Measurements from ENCODE around the gene HUNK.

HUNK gene

DNA sequence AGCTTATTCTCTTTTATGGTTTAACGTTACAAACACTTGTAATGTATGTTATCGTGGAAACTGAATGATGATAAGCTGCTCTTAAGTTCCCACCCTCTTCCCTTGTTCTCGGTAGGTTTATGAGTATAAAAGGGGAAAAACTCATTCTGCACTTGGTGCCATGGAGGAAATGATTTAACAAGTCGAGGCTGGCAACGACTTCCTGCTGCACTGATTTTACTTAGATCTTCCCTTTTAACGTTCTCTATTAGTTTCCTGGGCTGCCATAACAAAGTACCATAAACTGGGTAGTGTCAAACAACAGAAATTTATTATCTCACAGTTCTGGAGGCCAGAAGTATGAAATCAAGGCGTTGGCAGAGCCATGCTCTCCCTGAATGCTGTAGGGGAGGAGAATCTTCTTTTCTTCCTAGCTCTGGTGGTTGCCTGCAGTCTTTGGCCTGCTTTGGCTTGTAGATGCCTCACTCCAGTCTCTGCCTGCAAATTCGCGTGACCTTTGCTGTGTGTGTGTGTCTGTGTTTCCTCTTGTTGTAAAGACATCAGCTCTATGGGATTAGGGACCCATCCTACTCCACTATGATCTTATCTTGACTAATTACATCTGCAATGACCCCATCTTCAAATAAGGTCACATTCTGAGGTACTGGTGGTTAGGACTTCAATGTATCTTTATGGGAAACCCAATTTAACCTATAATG lies 26.3 kb downstream of the HUNK start:
- DNase-seq, result no peak

DNA sequence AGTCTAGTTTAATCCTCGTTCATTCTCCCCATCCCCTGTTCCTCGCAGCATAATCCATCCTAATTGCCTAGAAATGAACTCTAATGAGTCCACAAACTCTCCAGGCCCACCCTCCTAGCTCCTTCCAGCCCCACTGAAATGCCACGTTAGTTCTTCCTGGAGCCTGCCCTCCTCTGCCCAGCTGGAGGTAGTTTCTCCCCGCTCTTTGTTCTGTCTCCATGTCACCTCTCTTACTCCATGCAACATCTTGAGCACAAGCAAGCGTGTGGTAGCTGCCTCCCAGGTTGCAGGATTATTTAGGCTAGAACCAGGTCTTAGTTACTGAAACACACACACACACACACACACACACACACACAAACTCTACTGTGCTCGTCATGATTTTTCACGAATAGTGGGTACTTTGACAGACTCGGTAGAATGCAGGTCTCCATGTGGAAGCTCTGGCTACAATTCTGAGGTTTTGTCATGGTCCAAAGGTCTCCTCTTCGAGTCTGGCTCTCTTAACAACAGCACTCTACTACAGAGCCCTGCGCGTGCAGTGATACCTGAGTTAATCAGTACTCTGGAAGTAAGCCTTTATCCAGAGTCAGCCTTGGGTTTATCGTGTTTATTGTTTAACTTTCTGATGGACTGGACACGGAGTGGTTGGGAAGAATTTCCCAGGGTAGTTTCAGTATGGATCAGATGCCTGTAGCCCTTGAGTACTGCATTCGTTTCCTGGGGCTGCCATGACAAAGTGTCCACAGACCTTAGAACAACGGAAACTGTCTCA lies 27.5 kb downstream of the HUNK start:
- DNase-seq, result no peak

DNA sequence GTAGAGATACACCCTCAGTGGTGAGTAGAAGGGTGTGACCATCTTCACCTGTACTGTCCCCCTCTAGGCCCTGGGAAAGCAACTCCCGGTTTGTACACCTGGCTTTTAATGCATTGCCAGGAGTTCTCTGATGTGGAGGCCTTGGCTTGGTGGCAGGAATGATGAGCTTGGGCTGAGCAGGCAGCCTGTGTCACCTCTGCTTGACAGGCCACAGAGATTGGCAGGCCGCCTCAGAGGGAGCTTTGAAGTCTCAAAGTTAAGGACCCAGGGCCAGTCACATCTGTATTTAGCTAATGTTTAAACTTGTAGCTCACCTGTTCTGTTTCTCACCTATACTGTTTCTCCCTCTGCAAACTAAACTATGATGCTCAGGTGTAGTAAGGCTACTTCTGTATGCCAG lies 28.5 kb downstream of the HUNK start:
- no peak for DNase-seq

DNA sequence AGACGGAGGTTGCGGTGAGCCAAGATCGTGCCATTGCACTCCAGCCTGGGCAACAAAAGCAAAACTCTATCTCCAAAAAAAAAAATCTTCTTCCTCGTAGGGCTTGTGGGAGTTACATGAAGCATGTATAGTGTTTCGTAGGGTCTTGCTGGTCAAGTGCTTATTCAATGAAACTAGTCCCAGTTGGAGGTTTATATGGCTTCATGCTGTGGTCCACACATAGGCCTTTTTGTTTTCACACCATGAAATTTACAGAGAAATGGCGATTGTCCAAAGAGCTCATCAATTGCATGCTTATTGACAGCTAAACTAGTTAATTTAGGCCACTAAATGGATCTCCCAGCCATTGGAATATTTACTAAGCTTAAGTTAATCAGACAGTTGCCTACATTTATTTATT lies 29.6 kb downstream of the HUNK start:
- no peak for DNase-seq

DNA sequence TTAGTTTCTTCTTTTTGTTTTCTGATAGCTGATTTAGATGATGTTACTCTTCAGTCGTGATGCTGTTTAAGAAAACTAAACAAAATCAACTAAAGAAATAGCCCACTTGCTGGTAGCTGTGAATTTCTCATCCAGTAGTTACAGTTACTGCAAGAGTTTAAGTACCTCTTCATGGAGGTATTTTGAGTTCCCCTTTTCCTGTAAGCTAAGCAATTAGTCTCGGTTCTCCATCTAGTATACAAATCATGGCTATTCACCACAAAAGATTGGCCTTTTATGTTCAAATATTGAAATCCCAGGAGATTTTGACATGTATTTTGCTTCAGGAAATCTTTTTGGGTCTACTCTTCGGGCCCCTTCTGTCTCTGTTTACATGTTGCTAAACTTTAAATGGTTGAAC lies 31.1 kb downstream of the HUNK start:
- no peak for DNase-seq

DNA sequence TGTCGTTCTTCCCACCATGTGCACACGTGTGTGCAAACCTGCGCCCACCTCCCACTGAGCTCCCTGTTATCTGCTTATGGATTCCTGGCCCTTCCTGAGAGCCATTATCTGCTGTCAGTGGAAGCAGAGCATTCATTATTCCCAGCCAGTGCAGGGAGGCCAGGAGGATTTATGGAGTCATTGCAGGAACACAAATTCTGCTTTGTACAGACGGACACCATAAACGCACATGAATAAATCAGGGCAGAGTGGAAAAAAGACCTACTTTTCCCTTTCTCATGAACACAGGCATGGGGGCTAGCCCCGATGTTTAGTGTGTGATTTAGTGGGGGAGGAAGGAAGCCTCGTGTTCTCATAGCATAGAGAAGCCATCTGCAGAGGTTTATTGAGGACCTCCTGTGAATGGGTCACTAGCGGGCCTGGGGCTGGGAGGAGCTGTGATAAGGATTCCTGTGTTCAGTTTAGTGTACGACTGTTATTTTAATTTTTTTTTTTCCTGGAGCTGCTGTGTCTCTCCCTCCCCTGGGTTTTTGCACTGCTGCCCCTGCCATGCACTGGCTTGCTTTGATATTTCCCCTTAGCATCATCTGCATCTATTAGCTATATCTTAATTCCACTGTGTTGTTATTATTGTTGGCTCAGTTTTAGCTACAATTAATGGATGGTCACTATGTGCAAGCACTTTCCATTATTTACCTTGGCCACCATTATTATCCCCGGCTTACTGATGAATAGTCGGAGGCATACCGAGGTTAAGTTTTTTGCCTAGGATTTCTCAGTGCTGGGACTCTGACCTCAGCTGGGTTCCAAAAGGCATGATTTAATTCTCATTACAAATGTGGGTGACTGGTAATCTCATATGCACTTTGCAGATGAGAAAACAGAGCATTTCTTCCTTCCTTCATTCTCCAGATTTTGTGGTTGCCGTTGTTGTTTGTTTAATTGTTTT lies 33.0 kb downstream of the HUNK start:
- DNase-seq, result no peak

DNA sequence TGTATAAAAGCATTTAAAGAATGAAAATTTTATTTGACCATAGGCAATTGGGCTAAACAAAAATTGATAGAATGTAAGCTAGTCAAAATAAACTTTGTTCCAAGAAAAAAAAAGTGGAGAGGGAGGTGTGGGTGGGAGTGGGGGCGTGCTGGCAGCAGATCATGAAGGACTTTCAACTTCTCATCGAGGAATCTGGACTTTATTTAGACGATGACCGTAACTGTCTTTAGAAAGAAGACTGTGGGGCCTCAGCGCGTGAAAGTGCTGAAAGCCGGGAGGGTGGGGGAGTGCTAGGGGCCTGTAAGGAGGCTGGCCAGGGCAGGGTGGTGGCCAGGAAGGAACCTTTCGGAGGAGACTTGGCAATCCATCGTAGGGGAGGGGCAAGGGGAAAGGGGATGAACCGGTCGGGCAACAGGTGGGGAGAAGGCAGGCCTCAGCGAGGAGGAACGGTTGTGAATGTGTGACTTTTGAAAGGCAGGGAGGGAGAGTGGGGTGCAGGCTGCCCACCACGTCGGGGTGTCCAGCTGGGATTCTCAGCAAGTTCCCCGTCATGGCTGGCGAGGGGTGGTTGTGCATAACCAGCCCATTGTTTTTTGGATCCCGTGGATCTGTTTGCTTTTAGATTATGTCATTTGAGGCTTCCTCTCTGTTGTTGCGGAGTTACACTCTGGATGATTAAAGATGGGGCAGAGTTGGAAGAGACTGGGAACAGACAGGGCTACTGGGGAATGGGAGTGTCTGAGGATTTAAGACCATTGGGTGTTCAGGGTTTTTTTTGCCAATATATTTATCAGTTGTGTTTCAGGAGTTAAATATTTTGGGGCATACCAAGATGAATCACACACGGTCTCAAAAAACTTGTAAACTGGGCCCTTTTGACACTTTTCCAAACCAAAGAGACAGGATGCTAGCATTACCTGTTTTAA lies 35.5 kb downstream of the HUNK start:
- DNase-seq, result no peak

DNA sequence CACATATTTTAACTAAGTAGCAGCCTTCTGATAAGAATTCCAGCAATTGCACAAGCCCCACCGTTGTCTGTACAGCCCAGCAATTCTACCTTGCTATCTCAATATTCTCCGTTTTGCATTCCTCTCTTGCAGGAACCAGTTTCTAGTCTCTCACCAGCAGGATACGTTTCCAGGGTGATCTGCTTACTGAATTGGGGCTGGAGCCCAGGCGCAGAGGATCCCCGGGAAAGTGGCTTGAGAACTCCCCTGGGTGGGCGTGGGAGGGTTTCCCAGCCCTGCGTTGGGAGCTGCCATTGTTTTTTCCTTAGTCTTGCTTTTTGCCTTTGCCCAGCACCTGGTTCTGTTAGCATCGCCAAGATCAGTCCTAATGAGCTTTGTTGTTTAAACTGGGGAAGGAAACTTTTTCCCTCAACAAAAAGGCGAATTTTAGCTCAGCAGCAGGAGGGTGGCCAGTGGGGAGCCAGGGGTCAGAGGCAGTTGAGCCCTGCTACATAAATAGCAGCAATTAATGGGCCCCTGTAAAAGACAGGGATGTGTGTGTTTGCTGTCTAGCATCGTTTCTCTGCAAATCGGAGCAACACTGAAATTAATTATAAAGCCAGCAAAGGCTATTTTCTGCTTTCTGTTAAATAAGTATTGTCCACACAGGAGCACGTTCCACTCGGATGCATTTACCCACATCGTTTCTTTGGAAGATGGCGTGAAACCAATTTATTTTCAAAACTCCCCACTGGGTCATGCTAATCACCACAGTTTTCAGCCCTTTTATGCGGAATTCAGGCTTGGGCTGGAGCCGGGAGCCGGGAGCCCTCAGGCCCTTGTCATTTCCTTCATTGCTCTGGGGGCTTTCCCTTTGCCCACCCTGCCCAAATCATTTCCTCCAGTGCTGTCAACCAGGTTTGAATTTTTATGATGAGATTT lies 36.6 kb downstream of the HUNK start:
- DNase-seq, result no peak

DNA sequence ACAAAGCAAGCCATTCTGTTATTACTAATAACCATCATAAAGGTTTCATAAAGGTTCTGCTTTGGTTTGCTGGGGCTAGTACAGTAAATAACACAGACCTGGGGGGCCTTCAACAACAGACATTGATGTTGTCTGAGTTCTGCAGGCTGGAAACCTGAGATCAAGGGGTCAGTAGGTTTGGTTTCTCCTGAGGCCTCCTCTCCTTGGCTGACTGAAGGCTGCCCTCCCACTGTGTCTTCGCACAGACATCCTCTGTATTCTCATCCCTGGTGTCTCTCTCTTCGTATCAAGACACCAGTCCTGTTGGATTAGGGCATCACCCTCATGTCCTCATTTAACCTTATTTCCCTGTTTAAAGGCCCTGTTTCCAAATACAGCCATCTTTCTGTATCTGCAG lies 37.3 kb downstream of the HUNK start:
- no peak for DNase-seq

DNA sequence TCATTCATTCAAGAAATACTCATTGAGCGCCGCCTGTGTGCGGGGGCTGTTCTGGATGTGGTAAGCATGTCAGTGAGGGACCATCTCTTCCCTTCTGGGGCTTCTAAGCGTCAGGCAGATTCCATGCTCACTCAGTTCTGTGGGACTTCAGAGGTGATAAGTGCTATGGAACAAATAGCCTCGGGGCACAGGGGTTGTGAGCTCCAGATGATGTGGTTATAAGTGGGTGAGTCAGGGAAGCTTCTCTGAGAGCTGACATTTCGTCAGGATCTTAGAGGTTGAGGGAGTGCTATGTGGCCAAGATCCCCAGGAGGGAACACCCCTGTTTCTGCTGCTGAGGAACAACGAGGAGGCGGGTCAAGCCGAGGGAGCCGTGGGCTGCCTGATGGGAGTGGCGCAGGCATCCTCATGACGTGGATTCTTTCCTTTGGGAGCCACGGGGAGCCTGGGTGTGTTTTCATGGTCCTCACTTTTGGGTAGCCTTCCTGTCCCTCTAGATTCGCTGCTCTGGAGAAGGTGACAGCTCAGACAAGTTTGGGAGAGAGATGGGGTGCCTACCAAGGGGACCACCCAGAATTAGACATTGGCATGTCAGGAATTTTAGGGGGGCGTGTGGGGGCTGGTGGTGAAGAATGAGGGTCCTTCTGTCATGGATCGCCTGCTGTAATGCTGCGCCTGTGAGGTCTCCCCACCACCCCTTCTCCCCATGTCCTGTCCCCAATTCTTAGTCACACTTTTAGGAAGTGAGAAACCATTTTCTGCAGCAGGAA lies 38.5 kb downstream of the HUNK start:
- DNase-seq, result no peak

DNA sequence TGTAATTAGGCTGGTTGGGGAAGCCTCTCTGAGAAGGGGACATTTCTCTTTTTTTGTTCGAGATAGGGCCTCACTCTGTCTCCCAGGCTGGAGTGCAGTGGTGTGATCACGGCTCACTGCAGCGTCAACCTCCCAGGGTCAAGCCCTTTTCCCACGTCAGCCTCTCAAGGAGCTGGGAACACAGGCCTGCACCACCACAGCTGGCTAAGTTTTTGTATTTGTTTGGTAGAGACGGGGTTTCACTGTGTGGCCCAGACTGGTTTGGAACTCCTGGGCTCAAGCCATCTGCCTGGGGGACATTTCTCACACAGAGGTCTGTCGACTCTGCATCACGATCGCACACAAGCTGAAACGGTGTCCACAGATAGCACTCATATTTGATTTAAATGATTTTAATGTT lies 39.7 kb downstream of the HUNK start:
- DNase-seq, result no peak

DNA sequence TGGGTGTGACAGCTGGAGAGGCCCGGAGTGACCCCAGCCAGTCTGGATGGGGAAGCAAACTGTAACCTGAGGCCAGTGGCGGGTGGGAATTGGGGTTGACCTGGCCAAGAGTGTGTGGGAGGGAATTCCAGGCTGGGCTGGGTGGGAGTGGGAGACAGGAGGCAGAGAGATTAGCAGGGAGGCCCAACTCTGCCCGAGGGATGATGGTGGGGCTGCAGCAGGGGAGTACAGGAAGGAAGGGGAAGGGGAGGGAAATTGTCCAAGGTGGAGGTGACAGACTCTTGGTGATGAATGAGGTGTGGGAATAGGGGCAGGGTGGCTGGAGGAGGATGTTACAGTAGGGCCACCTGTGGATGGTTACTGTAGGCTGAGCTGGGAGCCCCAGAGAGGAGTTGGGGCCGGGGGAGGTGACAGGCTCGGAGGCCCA lies 40.4 kb downstream of the HUNK start:
- DNase-seq, result no peak

DNA sequence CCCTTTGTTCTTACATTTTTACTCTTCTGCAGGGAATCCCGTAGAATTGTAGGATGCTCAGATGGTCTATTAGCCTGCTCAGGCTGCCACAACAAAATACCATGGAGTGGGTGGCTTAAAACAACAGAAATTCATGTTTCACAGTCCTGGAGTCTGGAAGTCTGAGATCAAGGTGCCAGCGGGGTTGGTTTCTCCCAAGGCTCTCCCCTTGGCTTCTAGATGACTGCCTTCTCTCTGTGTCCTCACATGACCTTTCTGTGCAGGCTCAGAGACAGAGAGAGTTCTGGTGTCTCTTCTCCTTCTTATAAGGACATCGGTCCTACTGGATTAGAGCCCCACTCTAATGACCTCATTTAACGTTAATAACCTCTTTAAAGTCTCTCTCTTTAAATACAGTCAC lies 41.7 kb downstream of the HUNK start:
- no peak for DNase-seq

DNA sequence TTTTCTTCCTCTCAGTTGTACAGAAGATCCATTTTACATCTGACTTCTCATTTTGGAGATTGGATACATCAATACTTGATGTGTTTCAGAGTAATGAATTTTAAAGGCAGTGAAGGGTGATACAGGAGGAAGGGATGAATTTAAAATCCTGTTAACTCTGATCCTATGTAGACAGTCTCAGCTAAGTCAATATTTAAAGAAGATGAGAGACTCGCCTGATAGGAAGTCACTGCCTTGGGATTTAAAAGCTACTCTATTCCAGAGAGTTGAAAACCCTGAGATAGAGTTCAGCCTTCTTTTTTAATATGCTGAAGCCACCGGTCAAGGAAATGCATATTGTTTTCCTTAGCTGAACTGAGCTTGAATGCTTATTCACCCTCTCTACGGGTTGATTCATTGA lies 42.7 kb downstream of the HUNK start:
- DNase-seq, result no peak

DNA sequence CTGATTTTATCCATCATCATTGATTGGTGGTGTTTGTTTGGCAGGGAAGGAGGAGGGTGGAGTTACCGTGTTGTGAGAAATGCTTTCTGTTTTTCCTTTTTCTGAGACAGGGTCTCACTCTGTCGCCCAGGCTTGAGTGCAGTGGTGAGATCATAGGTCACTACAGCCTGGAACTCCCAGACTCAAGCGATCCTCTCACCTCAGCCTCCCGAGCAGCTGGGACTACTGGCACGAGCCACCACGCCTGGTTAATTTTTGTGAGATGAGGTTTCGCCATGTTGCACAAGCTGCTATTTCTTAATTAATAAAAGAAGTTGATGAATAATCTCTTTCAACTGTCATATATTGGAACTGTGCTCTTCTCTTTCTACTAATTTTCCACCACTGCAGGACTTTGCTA lies 44.3 kb downstream of the HUNK start:
- DNase-seq, result no peak

DNA sequence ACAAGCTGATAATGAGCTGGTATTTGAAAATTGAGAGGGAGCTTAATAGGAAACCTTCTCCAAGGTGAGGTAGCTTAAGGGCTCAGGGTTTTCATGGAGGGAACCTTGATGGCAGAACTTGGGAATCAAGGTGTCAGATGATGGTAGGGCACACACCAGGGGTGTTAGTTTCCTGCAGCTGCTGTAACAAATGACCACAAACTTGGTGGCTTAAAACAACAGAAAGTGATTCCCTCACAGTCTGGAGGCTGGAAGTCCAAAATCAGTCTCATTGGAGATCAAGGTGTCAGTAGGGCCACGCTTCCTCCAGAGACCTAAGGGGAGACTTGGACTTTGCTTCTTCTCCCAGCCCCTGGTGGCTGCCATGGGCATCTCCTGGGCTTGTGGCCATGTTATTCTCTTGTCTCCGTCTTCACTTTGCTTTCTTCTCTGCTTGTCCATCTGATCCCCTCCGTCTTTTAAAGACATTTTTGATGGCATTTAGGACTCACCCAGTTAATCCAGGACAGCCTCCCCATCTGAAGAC lies 45.5 kb downstream of the HUNK start:
- no peak for DNase-seq

DNA sequence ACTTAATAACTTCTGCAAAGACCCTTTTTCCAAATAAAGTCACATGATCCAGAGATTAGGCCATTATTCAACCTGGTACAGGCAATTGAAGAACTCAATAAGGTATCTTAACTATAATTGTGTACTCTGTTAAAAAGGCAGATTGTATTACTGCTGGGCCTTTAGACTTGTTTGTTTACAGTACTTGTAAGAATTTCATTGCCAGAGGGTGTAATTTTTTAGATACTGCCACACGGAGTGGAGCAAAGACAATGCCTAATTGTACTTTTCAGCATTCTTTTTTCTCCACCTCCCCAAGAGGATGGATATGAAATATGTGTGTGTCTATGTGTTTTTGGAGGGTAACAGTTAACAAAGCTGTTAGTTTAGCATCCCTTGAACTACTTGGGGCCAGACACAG lies 47.5 kb downstream of the HUNK start:
- DNase-seq, result no peak

DNA sequence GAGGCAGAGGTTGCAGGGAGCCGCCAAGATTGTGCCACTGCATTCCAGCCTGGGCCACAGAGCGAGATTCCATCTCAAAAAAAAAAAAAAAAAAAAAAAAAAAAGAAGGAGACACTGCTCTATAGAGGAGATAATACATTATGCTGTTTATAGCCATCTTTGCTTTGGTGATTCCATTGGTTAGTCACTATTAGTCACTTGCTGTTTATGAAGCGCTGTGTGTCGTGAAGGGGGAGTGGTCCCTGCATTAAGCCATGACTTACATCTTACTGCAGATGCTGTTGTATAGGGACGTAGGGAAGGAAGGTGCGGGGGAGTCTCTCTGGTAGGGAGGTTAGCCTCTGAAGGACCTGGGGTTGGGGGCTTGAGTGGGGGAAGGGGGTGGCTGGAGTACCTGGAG lies 48.3 kb downstream of the HUNK start:
- DNase-seq, result no peak

DNA sequence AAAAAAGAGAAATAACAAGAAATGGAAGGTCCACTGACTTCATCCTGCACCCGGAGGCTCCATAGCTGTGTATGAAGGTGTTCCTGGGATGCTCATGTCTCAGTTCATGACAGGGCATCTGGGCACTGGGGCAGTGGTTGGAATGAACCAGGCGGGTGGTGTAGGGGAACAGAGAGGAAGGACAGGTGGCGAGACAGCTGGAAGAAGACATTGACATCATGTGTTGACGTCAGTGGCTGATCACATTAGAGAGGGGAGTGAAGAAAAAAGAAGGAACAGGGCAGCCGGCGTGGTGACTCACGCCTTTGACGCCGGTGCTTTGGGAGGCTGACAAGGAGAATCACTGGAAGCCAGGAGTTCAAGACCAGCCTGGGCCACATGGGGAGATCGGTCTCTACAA lies 50.1 kb downstream of the HUNK start:
- no peak for DNase-seq

DNA sequence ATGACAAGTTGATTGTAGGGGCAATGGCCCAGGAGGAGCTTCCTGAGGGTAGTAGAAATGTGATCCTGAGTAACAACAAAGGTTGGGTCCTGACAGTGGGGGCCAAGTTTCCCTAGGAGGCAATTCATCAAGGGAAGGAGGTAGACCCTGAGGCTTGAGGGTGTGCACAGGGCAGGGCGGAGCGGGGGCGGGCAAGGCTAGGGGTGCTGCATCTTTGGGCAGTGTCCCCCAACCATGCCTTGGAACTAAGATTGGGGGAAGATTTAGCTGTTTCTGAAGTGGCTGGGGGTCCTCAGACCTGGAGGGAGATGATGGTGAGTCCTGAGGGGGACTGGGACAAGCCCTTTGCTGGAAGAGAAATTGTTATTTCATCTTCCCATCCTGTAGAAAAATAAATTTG lies 50.9 kb downstream of the HUNK start:
- no peak for DNase-seq

All from NCI-H1436 treated with DMSO at 0.1 percent for 48 hours (cell line).